Hematopoietic multipotent progenitor cell treated with erythropoietin and hydrocortisone succinate and interleukin-3 and kit ligand, for 8 days (in vitro differentiated cells): Measurements from ENCODE around the gene KRT82.
"Not testable (repeated sequence)": the region's sequence is repeated elsewhere in the genome, so short reads cannot be mapped to it uniquely, and the experiment has no call there.

ENCODE experiments used
- DNase-seq: peaks from one replicate; pipeline ENCODE4 v3.0.0-alpha.2; 2015

KRT82 gene

DNA sequence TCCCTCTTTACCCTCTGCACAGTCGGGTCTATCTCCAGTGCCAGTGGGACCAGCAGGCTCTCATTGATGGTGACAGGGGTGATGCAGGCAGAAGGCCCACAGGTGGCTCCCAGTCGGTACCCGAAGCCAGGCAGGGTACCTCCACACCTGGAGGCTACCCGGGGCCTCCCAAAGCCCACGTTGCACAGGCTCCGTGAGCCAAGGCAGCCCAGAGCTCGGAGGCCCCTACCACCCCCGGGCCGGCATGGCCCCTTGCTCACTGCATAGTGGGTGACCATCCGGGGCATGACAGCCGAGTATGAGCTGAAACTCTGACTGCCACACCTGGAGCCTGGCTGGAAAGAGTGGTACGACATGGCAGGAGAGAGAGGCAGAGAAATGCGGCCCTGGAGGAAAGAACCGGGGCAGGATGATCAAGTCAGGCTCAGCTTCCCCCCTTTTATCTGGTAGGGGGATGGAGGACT is at the start of gene KRT82:
KRT82 (minus strand) TSS at position 414 of the 464 bp plus-strand sequence; CDS start at position 356, 58 bp downstream.
- no peak for DNase-seq

DNA sequence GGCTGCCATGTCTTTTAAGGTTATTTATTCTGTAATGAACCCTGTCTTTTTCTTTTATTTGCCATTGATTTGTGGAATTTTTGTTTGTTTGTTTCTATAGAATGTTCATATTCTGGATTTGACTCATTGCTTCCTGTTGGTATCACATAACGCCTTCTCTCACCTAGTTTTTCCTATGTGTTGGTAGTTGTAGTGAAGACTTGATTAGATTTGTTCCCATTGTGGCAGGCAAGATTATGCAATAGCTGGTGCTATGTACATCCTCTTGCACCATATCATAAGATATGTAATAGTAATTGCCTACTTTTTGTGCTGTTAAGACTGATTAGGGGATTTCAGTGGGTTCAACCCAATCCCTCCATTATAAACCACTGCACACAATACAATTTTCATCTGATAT is 49.7 kb upstream of the KRT82 start:
- no peak for DNase-seq

DNA sequence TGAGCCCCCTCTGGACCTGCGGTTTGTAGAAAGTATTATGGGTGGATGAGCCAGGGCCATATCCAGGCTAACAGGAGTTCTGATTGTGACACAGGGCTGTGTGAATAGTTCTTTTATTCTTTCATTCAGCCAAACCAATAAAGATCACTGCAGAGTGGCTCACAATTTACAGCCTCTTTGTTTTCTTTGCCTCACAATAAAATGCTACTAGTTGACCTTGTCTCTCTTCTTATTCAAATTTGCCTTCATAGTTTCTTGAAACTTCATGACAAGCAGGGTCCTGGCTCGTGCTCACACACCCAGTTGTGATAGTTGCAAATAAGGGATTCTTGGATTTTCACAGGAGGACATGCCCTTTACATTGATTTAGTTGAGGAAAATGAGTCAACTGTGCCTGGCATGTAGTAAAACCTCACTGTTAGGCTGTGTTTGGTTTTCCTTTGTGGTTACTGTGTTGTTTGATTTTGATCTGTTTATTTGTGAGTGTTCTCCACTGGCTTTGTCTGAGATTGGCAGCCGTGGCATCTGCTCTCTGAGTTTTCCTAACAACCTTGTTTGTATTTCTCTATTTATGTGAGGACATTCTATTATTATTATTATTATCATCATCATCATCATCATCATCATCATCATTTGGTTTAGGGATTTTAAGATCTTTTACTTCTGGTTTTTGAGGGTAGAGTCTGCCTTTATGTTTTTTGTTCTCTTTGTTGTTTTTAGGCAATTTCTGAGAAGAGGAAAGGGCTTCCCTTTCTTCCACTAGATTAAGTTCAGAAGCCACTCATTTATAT is 48.5 kb upstream of the KRT82 start:
- DNase-seq, result no peak

DNA sequence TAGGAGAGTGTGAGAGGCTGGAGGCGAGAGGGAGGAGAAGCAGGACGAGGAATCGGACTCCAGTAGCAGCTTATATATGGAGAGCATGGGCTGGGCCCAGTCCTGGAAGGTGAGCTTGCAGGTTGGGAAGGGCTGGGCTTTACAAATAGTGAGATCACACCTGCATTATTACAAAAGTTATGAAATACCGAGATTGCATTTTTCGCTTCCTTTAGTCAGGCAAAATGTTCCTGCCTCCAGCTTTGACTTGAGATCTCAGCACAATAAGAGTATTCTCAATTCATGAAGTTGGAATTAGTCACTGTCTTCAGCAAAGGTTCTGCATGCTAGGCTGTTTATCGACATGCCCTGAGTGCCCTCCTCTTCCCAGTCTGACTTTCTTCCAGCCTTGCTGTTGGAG is 46.0 kb upstream of the KRT82 start, which contains the start of gene KRT6B:
KRT6B (minus strand) TSS at position 46 of the 400 bp plus-strand sequence. CDS start 68 bp downstream, outside the sequence.
- no peak for DNase-seq

DNA sequence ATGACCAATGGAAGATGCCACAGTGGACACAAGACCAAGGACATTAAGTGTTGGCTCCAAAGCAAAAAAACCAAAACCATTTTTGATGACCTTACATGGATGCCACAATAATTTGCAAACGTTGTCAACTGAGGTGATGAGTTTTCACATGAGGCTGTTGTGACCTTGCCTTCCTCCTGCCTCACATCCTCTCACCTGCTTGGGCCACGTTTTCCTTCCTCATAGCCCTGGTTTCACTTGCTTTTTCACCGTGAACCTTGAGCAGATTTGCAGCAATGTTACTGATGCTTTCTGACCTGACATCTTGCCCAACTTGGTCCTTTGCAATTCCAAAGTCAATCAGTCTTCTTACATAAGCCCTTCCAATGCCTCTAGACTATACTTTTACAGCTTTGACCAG is 42.1 kb upstream of the KRT82 start:
- DNase-seq, result no peak

DNA sequence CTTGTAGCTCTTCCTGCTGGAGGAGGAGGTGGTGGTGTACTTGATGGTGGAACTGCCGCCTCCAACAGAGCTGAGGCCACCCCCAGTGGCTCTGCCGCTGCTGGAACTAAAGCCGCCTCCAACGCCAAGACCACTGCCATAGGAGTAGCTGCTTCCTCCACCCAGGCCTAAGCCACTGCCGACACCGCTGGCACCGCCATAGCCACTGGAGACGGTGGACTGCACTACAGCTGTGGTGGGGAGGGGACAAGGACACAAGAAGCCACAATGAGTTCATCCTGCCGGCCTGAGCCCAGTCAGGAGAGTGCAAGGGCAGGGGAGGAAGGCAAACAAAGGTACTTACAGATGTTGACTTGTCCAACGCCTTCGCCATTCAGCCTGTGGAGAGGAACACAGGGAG is 41.1 kb upstream of the KRT82 start:
- DNase-seq, result not testable (repeated sequence)

DNA sequence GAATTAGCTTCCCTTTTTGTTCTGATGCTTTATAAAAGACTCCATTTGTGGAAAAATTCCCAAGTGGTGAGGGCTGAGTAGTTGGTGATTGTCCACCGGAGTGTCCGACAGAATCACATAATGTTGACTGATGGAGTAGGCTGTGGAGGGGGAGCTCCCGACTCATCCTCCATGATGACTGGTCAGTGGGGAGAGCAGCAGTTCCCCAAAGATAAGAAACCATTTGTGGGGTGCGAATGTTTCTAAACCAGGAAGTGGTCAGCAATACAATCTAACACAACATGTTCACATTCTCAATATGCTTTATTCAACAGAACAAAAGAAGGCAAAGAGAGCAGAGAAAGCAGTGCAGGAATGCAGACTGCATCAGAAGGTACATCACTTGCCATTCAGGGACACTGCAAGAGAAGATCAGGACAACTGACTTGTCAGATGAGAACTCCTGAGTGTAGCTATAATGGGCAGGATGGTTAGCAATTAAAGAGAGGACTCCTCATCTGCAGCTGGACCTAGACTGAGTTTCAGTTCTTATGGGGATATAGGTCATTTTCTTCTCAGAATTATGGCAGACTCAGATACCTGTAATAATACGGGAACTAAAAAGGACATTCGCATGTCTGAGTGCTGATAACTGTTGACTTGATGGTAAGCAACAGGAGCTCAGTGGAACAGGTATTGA is 40.4 kb upstream of the KRT82 start:
- DNase-seq, result peak; percentile 21

DNA sequence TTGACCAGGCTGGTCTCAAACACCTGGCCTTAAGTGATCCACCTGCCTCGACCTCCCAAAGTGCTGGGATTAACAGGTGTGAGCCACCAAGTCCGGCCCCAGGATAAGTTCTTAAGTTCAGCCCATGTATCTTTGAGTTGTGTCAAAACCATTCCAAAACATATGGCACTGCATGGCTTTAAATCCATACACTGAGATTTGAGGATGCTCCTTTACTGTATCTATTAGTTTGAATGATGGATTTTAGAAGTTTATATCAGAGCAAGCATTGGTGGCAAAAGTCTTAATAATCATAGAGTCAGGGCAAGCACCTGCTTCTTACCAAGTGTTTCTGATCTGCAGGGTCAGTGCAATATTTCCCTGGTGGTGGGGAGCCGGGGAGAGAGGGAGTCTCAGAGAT is 39.7 kb upstream of the KRT82 start:
- no peak for DNase-seq

DNA sequence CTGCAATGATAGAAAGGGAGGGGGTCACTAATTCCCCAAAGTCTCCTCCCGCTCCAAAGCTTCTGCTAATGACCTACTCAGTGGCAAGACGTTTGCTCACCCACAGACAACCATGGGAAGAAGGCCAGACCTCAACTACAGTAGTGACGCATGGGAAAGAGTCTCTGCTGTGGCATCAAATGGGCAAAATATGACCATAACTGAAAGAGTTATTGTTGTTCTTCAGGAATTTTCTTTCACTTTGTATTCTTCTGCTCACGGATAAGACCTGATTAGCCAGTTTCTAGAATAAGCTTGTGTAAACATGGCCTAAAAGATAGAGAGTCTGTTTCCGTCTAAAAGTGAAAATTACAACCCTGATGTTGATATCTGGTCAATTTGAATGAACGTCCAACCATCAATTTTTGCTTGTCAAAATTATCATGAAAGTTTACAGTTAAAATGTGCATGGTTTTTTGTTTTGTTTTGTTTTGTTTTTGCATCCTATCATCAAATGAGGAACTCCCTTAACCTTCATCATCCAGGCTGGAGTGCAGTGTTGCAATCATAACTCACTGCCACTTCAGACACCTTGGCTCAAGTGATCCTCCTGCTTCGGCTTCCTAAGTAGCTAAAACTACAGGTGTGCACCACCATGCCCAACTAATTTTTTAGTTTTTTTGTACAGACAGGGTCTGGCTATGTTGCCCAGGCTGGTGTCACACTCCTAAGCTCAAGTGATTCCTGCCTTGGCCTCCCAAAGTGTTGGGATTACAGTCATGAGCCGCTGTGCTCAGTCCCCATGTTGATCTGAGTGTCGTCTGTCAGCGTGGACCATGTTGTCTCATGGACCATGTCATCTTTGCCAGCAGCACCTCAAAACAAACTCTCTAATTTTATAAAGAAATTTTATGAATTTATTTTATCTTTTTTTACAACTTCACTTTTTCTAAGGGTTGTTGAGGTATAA is 38.8 kb upstream of the KRT82 start:
- DNase-seq, result no peak

DNA sequence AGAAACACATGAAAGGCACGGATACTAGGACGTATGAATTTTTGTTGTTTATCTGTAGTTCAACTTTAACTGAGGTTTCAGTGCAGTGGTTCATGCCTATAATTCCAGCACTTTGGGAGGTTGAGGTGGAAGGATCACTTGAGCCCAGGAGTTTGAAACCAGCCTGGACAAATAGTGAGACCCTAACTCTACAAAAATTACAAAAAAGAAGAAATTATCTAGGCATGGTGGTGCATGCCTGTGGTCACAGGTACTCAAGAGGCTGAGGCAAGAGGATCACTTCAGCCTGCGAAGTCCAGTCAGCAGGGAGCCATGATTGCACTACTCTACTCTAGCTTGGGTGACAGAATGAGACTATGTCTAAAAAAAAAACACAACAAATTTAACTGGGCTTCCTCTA is 37.8 kb upstream of the KRT82 start:
- DNase-seq, result no peak

DNA sequence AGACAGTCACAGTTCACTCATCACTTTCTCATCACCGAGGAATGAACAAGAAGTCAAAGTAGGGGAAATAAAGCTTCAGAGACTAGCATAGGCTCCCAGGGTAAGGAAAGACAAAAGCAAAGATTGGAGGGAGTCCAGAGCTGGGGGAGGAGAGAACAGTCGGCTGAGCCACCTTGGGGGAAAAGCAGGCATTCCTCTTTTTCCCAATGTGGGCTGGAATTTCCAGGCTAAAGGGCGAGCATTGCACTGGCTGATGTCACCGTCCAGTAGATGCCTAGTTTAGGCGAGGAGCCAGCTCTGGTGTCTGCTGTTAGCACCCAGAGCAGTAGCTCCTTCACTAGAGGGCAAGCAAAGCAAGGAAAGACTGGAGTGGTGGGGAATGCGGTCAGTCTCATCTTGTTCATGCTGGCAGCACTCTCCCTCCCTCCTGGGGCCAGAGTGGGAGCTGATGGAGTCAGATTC is 36.5 kb upstream of the KRT82 start:
- DNase-seq, result no peak

DNA sequence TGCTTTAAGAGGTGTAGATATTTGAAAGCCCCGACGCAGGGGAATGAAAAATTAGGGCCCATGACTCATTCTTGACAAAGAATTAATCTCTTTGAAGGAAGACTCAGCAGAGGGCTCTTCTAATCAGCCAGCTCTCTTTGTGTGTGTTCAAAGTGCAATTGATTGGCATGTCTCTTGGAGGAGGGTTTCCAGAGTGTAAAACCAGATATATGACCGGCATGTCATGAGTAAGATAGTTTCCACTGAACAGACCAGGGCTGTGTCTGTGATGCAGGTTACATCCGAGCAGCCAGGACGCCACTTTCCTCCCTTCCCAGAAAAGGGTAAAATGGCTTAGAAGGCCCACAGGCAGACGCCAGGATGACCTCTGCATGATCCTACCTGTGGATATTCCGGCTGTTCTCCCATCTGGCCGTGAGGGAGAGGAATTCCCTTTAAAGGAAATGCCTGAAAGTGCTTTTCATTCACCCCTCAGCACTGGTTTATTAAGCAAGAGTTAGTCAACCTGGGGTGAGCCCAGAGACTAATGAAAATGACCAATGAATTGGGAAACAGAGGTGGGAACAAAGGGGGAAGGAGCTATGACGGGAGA is 35.3 kb upstream of the KRT82 start:
- no peak for DNase-seq

DNA sequence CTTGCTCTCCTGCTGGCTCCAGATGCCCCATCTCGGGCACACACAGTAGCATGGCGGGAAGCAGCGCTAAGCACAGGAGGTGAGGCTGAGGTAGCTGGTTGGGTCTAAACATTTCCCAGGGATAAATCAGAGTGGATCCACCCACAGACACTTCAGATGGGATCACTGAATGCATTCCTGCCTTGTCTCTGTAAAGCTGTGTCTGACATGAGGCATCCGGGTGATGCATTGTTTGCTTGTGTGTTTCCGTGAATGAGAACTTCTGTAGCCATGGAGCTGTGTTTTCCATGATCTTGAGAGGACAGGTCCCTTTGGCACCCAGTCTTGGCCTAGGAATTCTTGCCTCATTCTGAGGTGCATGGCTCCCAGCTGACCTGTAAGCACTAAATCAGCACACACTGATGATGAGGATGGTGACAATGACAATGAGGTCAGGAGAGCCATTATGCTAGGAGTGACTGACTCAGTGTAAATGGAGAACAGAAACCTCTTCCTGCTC is 34.7 kb upstream of the KRT82 start:
- DNase-seq, result no peak

DNA sequence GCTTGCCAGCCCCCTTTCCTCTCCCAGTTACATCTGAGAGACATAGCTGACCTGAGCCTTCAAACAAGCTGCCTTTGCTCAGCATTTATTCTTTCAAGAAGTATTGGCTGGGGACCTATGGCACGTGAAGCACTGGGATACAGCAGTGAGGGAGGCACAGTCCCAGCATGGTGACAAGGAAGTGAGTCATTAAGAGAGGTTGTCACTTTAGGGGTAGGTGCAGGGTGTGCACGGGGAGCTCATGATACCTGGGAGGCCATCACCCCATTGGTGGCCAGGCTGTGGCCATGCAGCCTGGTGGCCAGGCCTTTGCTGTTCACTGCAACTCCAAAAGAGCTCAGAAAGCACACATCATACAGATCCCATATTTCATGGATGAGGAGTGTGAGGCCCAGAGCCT is 33.7 kb upstream of the KRT82 start:
- DNase-seq, result no peak

DNA sequence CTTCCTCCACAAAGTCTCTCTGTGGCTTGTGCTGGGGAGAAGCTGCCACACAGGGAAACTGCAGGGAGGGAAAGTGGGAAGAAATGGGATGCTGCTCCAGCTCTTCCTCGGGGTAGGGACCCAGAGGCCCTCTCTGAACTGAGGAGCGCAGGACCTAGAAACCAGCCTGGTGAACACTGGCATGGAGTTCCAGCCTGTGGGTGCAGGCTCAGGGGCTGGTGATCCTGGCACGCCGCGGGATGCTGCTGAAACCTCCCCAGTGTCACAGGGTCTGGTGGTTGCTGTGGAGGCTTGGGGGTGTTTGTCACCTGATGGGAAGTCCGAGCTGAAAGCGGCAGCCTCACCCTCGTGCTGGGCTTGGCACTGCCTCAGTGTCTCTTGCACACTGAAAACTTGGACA is 33.3 kb upstream of the KRT82 start:
- no peak for DNase-seq

DNA sequence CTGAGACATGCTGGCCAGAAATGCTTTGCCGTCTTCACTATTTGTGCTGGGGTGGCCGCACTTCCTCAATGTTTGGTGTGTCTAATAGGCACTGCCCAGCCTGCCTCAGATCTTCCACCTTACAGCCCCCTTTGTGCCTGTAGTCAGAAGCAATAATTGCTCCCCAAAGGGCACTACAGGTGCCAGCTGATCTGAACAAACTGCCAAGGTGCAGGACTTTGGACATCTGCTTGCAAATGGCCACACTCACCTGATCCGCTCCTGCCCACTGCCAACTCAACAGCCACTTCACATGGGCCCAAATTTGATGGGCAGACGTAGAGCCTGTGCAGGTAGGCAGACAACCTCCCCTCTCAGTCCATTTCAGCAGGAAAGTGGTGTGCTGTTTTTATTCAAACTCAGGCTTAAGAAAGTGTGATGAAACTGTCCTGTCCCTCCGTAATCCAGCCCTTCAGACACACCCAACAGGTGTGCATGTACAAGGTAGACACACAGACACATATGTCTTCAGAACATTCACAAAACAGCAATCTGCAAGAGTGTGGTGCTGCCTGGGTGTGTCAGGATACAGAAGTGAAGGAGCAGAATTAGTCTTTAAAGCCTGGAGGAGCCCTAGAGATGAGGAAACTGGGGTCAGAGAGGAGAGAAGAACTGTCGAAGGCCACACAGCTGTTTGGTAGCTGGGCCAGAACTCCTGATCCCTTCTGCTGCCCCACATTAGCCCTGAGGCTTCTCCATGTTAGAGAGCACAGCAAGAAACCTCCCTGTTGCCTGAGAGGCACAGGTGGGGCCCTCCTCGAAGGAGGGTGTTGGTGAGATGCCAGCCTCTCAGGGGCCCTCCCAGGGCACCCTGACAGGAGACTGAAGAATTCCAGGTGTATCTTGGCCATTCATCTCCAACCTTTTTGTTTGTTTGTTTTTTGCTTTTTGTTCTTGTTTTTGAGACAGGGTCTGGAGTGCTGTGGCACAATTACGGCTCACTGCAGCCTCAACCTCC is 32.5 kb upstream of the KRT82 start:
- DNase-seq, result no peak

DNA sequence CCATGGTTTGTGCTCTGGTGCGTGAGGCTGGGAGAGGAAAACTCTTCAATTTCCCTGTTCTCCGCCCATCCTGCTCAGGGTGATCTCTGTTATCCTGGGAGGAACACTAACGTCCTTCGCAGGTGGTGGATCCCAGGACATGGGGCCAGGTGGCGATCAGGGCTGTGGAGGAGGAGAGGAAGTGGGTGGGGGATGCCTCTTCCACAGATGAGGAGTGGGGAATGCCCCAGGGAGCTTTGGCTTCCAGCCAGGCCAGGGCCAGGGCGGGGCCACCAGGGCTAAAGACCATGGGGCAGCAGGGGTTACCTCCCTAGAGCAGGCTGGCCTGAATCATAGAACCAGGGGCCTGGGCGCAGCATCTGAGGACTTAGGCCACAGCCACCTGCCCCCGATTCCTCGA is 31.4 kb upstream of the KRT82 start:
- DNase-seq, result no peak

DNA sequence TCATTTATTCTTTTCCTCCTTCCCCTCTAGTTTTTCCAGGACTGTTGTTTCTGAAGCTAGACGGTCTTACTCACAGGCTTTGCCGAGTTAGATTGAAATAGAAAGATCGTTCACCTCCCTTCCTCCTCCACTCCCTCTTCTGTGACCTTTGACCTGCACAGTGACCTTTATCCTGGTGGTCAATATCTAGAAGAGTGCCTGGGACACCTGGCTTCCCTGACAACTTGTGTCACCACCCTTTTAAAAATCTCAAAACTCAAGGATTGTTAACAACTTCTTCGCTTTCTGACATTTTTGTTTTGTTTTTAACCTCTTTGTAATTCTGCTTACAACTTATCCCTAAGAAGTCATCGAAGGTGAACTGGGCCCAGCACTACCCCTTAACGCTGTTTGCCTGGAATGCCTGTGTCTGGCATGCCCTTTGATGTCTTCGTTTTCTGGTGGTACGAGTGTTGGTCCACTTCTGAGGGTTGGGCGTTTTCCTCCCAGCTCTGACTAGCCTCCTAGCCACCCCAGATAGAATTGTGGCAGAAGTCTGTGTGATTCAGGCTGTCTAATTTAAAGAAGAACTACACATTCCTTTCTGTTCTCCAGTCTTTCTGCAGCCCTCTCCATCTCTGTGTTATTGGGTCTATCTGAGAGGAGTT is 30.8 kb upstream of the KRT82 start:
- DNase-seq, result no peak

DNA sequence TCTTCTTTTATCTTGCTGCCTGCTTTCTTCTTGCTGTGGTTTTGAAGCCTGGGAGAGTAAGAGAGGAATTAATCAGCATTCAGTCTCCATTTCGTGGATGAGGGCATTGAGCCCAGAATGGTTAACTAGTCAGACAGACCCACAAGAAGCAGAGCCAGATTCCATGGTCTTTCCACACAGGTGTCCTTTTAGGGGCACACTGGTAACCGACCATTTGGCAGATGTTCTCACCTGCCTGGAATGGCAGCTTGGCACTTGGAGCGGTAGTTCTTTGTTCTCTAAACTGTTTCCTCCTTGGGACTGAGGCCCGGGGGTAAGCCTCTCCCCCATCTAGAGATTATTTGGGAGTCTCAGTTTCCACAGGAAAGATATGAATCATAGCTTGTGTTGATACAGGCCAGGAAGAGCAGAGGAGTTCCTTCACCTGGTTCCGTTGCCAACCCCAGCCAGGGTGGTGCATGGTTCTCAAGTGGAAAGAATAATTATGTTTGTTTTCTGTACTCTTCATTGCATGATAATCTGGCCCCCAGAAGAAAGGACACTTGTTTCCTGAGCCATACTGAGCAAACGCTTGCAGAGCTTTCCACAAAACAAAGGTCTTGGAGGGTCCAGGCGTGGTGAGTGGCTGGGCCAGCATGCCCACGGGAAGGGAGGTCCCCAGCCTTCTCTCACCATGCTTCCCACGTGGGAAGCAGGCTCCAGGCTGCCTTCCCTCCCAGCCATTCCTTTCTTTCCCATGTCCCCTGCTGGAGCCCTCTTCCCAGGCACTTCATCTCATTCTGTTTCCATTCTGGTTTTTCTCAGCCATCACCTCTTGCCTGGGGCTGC is 30.1 kb upstream of the KRT82 start:
- no peak for DNase-seq

DNA sequence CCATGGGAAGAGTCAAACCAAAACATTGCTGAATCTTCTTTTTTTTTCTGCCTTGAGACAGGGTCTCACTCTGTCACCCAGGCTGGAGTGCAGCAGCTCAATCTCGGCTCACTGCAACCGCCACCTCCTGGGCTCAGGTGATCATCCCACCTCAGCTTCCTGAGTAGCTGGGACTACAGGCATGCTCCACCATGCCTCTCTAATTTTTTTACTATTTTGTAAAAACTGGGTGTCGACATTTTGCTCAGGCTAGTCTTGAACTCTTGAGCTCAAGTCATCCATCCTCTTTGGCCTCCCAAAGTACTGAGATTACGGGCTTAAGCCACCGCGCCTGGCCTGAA is 29.5 kb upstream of the KRT82 start:
- DNase-seq, result no peak
